Mucosa of descending colon (tissue), 3 donors: Measurements from ENCODE around the gene ASS1. TPM values are rescaled to one million over a fixed set of nuclear protein-coding genes. Genes with fewer than 3 reads are reported as not detected.

Experiments used
- ATAC-seq: fragments of 200-7000 bp; cut with Tn5 transposase; one replicate; pipeline ENCODE4 v1.9.1; 2020; ENCODE audit warnings: mild to moderate bottlenecking, moderate library complexity
- DNase-seq, 3 donors: peaks; one replicate each; pipeline ENCODE4 v3.0.0-alpha.2; 2020
- H3K36me3 ChIP-seq: fragments of 200-600 bp; one replicate; pipeline ENCODE4 v1.8.0; 2021; ENCODE audit warnings: low read depth, mild to moderate bottlenecking
- H3K4me1 ChIP-seq: fragments of 200-600 bp; one replicate; pipeline ENCODE4 v1.8.0; 2021; ENCODE audit warnings: low read depth, mild to moderate bottlenecking
- H3K4me3 ChIP-seq: fragments of 200-600 bp; one replicate; pipeline ENCODE4 v1.8.0; 2021; ENCODE audit warnings: mild to moderate bottlenecking
- H3K9me3 ChIP-seq: fragments of 200-600 bp; one replicate; pipeline ENCODE4 v1.8.0; 2021; ENCODE audit warnings: mild to moderate bottlenecking
- CTCF ChIP-seq: fragments of 200-600 bp; IDR thresholded peaks from one replicate; pipeline ENCODE4 v1.8.0; 2022; ENCODE audit warnings: antibody characterized with exemption, mild to moderate bottlenecking
- intact Hi-C, 2 donors: fragments of 100-400 bp; cut with DNase I in 1 of 2; cut with micrococcal nuclease in 1 of 2; formaldehyde crosslinking; loops; one replicate each; pipeline versions ENCODE4 v1.11.0 to v1.11.1; 2022; cut with DNase I, micrococcal nuclease
- total RNA-seq, 3 donors: library from RNA; stranded (reverse); fragmentation: NEBNext Ultra II Directional in 2 of 3; extraction: Animal tissue kit (Norgen Biotek cat#: 25700) in 2 of 3; gene quantifications; one replicate each; pipeline versions ENCODE4 v1.2.1 to v1.2.4, GENCODE V29; 2021 to 2023
- donor health status: DM: no; HTN: no; CAD: no; lungs with moderate emphysema.
- donor health status: DM: no; HTN: no; CAD: no.
- donor health status: DM: no; HTN: yes; CAD: no.

Gene ASS1
- total RNA-seq, 3 donors from 2014 or later, result 221 to 410 (median 408) TPM

- no peak overlapping the region for H3K4me3 ChIP-seq
- no peaks in the 10 kb centered on the region for H3K36me3 ChIP-seq
- DNase-seq (peak in 1 of 3 donors; percentile 48), ATAC-seq (no peak)
- peaks cover 14% of the 10 kb centered on the region for H3K4me1 ChIP-seq
- intact Hi-C loops, result no loop called here
- no peaks in the 10 kb centered on the region for H3K9me3 ChIP-seq
- no peak for TF ChIP-seq CTCF
Measured at GRCh38 chr9:130424595-130425454, 19.9 kb upstream of the ASS1 start.

- peak; percentile 67 for ATAC-seq
Measured at GRCh38 chr9:130425741-130426466, 18.9 kb upstream of the ASS1 start.

GRCh38 chr9:130426467-130426773, 18.3 kb upstream of the ASS1 start:
- DNase-seq (peak in 1 of 3 donors; percentile 47), ATAC-seq (peak; percentile 28)
- intact Hi-C loops, result no loop called here
- Histone ChIP-seq H3K36me3 (no peaks in the 10 kb centered on the region), H3K4me1 (peaks cover 14% of the 10 kb centered on the region), H3K4me3 (no peak overlapping the region), H3K9me3 (peaks cover 7% of the 10 kb centered on the region)
- TF ChIP-seq CTCF, result no peak

More at GRCh38 chr9:130425741-130426466, 18.9 kb upstream of the ASS1 start:
- peaks cover 7% of the 10 kb centered on the region for H3K9me3 ChIP-seq
- TF ChIP-seq CTCF, result no peak
- H3K4me1 ChIP-seq, result peaks cover 14% of the 10 kb centered on the region
- intact Hi-C loops, result no loop called here
- H3K36me3 ChIP-seq, result no peaks in the 10 kb centered on the region
- no peak overlapping the region for H3K4me3 ChIP-seq
- peak; percentile 45 to 68 (median 59) for DNase-seq

GRCh38 chr9:130426883-130427282, 17.9 kb upstream of the ASS1 start:
- Histone ChIP-seq H3K9me3 (peaks cover 7% of the 10 kb centered on the region), H3K36me3 (no peaks in the 10 kb centered on the region), H3K4me1 (peaks cover 14% of the 10 kb centered on the region), H3K4me3 (no peak overlapping the region)
- TF ChIP-seq CTCF, result no peak
- DNase-seq, result peak; percentile 61 to 78 (median 75)
- intact Hi-C loops, result no loop called here
- peak; percentile 93 for ATAC-seq

GRCh38 chr9:130427326-130427725, 17.4 kb upstream of the ASS1 start:
- H3K4me3 ChIP-seq, result no peak overlapping the region
- peaks cover 7% of the 10 kb centered on the region for H3K9me3 ChIP-seq
- H3K36me3 ChIP-seq, result no peaks in the 10 kb centered on the region
- no peak for TF ChIP-seq CTCF
- no peak for DNase-seq
- ATAC-seq, result no peak
- peaks cover 14% of the 10 kb centered on the region for H3K4me1 ChIP-seq
- intact Hi-C loops, result no loop called here
